ENCODE results near the gene NAV3.
"Not testable (repeated sequence)": the region's sequence is repeated elsewhere in the genome, so short reads cannot be mapped to it uniquely, and the experiment has no call there.

NAV3 gene

GRCh38 chr12:78192979-78193378 lies 362.3 kb downstream of the NAV3 start:
- no peak for DNase-seq (ENCODE audit: low read depth)

GRCh38 chr12:78194448-78194847 lies 363.8 kb downstream of the NAV3 start:
- DNase-seq (ENCODE audit: low read depth): no peak

- no peak for DNase-seq (ENCODE audit: low read depth)
These were observed 368.2 kb downstream of the NAV3 start for GRCh38 chr12:78198896-78199295.

GRCh38 chr12:78199926-78200325 lies 369.2 kb downstream of the NAV3 start:
- DNase-seq (ENCODE audit: low read depth): no peak

GRCh38 chr12:78204926-78205325 lies 374.2 kb downstream of the NAV3 start:
- DNase-seq (ENCODE audit: low read depth): no peak

GRCh38 chr12:78208092-78208491 lies 377.4 kb downstream of the NAV3 start:
- no peak for DNase-seq (ENCODE audit: low read depth)

GRCh38 chr12:78209846-78210505 lies 379.3 kb downstream of the NAV3 start:
- no peak for DNase-seq (ENCODE audit: low read depth)

GRCh38 chr12:78210506-78210860 lies 379.8 kb downstream of the NAV3 start:
- no peak for DNase-seq (ENCODE audit: low read depth)

- DNase-seq (ENCODE audit: low read depth): no peak
These were observed 380.2 kb downstream of the NAV3 start for GRCh38 chr12:78210894-78211302.

GRCh38 chr12:78220811-78221210 lies 390.1 kb downstream of the NAV3 start:
- no peak for DNase-seq (ENCODE audit: low read depth)

- no peak for DNase-seq (ENCODE audit: low read depth)
These were observed 393.5 kb downstream of the NAV3 start for GRCh38 chr12:78224154-78224553.

- no peak for DNase-seq (ENCODE audit: low read depth)
These were observed 396.1 kb downstream of the NAV3 start for GRCh38 chr12:78226763-78227162.

- no peak for DNase-seq (ENCODE audit: low read depth)
These were observed 399.0 kb downstream of the NAV3 start for GRCh38 chr12:78229591-78230101.

- no peak for DNase-seq (ENCODE audit: low read depth)
These were observed 402.1 kb downstream of the NAV3 start for GRCh38 chr12:78232756-78233155.

- DNase-seq (ENCODE audit: low read depth): no peak
These were observed 405.6 kb downstream of the NAV3 start for GRCh38 chr12:78236264-78236663.

- DNase-seq (ENCODE audit: low read depth): no peak
These were observed 408.9 kb downstream of the NAV3 start for GRCh38 chr12:78239544-78239943.

- no peak for DNase-seq (ENCODE audit: low read depth)
These were observed 410.1 kb downstream of the NAV3 start for GRCh38 chr12:78240827-78241226.

GRCh38 chr12:78241446-78241845 lies 410.8 kb downstream of the NAV3 start:
- no peak for DNase-seq (ENCODE audit: low read depth)

- no peak for DNase-seq (ENCODE audit: low read depth)
These were observed 414.3 kb downstream of the NAV3 start for GRCh38 chr12:78244916-78245507.

- no peak for DNase-seq (ENCODE audit: low read depth)
These were observed 417.6 kb downstream of the NAV3 start for GRCh38 chr12:78248321-78248720.

- DNase-seq (ENCODE audit: low read depth): no peak
These were observed 418.9 kb downstream of the NAV3 start for GRCh38 chr12:78249578-78249977.

- not testable (repeated sequence) for DNase-seq (ENCODE audit: low read depth)
These were observed 427.0 kb downstream of the NAV3 start for GRCh38 chr12:78257662-78258061.

GRCh38 chr12:78260976-78261375 lies 430.3 kb downstream of the NAV3 start:
- no peak for DNase-seq (ENCODE audit: low read depth)

- no peak for DNase-seq (ENCODE audit: low read depth)
These were observed 431.2 kb downstream of the NAV3 start for GRCh38 chr12:78261901-78262300.
